ENCODE data around the gene SLC27A5.
A peak's percentile ranks its signal among the peaks of the same experiment; 100 is the strongest.
"Not testable (repeated sequence)": the region's sequence is repeated elsewhere in the genome, so short reads cannot be mapped to it uniquely, and the experiment has no call there.

The SLC27A5 gene

DNA sequence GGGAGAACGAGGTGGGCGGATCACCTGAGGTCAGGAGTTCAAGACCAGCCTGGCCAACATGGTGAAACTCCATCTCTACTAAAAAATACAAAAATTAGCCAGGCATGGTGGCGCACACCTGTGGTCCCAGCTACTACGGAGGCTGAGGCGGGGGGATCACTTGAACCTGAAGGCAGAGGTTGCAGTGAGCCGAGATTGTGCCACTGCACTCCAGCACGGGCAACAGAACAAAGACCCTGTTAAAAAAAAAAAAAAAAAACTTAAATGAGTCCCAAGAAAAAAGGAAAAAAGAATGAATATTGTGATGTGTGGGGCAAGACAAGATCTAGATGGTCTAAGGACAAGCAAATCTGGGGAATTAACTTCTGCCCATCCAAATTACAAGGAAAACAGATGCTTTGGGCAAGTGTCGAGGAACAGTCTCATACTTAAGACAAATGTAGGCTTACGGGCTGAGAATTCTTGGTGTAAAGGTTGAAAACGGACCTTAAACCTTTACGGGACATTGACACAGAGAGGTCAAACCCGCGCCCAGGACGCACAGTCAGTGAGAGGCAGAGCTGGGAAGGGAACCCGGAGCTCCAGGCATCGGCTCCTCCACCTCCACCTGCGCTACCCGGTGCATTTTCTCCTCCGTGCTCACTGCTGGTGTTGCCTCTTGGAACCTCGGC, 45.6 kb downstream of the SLC27A5 start:
- no peak for DNase-seq

DNA sequence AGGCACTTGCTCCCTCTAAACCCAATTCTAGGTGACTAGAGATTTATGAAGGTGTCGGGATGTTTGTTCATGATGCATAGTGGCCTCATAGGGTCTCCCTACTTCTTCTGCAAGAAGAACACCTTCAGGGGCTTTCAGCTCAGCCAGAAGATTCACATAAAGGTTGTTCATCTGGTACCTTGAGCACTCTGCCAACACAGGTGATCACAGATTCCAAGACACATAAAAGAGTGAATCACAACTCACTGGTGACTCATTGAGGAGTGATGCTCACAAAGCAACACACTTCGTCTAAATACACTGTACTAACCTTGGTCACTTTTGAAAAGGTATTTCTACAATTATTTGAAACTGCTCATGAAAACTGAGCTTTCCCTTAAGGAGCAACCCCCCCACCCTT, 51.8 kb downstream of the SLC27A5 start:
- no peak for DNase-seq

DNA sequence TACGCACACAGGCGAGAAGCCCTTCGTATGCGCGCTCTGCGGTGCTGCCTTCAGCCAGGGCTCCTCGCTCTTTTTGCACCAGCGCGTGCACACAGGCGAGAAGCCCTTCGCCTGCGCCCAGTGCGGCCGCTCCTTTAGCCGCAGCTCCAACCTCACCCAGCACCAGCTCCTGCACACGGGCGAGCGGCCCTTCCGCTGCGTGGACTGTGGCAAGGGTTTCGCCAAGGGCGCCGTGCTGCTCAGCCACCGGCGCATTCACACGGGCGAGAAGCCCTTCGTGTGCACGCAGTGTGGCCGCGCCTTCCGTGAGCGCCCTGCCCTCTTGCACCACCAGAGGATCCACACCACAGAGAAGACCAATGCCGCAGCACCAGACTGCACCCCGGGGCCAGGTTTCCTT, 55.7 kb downstream of the SLC27A5 start:
- no peak for DNase-seq

DNA sequence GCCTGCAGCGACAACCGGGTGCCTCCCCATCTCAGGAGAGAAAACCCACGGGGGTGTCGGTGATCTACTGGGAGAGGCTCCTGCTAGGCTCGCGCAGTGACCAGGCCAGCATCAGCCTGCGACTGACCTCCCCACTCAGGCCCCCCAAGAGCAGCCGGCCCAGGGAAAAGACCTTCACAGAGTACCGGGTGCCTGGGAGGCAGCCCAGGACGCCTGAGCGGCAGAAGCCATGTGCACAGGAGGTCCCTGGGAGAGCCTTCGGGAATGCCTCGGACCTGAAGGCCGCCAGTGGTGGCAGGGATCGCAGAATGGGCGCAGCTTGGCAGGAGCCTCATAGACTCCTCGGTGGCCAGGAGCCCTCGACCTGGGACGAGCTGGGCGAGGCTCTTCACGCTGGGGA, 56.5 kb downstream of the SLC27A5 start:
- DNase-seq = no peak

DNA sequence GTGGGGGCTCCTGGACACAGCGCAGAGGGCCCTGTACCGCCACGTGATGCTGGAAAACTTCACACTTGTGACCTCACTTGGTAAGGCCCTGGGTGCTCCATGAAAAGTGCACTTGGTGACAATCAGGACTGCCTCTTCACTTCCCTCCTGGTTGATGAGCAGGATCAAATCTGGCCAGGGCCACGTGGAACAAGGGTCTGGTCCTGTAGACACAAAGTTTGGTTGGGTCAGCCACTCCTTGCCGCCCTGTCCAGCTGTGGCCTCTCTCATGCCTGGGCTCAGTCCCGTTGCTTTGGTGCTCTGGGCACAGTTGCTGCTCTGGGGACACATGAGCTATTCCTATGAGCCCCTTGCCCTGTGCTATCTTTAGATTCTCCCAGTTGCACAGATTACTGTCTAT, 58.0 kb downstream of the SLC27A5 start:
- no peak for DNase-seq

DNA sequence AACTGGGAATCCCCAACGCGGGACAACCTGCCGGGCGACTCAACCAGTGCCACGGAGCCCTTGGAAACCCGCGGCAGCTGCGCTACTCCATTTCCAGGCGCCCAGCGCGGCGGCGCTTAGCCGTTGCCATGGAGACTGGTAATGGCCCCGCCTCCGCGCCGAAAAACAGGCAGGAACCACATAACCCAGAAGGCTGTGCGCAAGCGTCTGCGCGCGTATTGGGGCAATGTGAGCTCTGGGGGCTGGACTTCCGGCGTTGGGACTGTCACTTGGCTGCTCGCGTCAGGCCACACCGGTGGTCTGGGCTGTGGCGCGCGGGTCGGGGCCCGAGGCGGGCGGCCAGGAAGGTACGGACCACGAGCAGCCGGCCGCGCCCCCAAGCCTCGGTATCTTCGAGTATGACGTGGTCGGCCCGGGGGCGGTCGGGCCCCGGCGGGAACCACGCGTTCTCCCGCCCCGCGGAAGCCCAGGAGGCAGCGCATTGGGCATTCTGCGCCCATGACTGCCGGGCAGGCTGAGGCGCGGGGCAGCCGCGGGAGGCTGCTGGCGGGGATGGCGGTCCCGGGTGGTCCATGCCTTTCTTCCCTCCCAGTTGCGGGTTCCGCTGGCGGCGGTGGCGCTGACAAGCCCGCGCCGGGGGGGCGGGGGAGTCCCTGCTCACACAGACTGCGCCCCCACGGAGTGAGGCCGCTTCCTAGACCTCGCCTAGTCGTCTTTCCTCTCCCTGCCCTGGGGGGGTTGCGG, 60.3 kb downstream of the SLC27A5 start, which contains the start of gene ZNF324B:
Gene ZNF324B, plus strand, starts transcription at position 265 of the 744 bp plus-strand sequence. CDS start 2,080 bp downstream, outside the sequence.
- DNase-seq = peak; percentile 97

DNA sequence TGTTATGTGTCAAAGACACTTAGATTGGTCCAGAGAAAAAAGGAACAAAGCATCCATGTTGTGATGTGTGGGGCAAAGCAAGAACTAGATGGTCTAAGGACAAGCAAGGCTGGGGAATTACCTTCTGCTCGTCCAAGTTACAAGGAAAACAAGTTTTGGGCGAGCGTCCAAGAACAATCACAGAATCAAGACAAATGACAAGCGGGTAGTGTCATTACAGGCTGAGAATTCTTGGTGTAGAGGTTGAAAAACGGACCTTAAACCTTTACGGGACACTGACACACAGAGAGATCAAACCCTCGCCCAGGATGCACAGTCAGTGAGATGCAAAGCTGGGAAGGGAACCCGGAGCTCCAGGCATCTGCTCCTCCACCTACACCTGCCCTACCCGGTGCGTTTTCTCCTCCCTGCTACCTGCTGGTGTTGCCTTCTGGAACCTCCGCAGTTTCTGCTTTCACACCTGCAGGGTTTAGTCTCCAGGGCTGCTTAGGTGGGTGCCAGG, 60.9 kb downstream of the SLC27A5 start:
- no peak for DNase-seq

DNA sequence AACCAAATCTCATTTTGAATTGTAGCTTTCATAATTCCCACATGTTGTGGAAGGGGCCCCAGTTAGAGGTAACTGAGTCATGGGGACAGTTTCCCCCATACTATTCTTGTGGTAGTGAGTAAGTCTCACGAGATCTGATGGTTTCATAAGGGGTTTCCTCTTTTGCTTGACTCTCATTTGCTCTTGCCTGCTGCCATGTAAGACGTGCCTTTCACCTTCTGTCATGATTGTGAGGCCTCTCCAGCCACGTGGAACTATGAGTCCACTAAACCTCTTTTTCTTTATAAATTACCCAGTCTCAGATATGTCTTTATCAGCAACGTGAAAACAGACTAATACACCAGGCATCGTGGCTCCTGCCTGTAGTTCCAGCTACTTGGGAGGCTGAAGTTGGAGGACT, 61.8 kb downstream of the SLC27A5 start:
- not testable (repeated sequence) for DNase-seq

DNA sequence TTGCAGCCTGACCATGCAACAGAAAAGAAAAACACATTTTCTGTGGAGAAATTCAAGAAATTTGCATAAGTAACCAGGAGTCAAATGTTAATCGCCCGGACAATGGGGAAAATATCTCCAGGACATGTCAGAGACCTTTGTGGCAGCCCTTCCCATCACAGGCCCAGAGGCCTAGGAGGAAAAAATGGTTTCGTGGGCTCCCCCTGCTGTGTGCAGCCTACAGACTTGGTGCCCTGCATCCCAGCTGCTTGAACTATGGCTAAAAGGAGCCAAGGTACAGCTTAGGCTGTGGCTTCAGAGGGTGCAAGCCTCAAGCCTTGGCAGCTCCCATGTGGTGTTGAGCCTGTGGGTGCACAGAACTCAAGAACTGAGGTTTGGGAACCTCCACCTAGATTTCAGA, 62.9 kb downstream of the SLC27A5 start:
- not testable (repeated sequence) for DNase-seq

Measured in CD4-positive, alpha-beta T cell treated with Interleukin-17A for 4 hours (primary cell).